CD4-positive, alpha-beta T cell (primary cell): ENCODE data around the gene PPP4R4. TPM values are rescaled to one million over a fixed set of nuclear protein-coding genes. Genes with fewer than 3 reads are reported as not detected.

Source experiments
- ATAC-seq: fragments of 200-7000 bp; cut with Tn5 transposase; one replicate; pipeline ENCODE4 v1.10.0; 2022; ENCODE audit warnings: mild to moderate bottlenecking; ENCODE audit not compliant: poor library complexity
- CTCF ChIA-PET: fragments of 350-600 bp; sonication (Branson Sonifier 250); formaldehyde crosslinking; loops from one replicate; lab custom pipeline; 2021; ENCODE audit warnings: antibody characterized with exemption, inconsistent platforms; lab: Charles Lee
- POLR2A ChIA-PET: fragments of 350-600 bp; sonication (Branson Sonifier 250); formaldehyde crosslinking; loops from one replicate; lab custom pipeline; 2021; ENCODE audit warnings: antibody characterized with exemption, inconsistent platforms; lab: Charles Lee
- DNase-seq, 14 experiments: peaks; one replicate each; pipeline ENCODE4 v3.0.0-alpha.2; 2013 to 2020; ENCODE audit warnings: mixed read lengths in 2 of 14
- H3K27ac ChIP-seq, 2 donors: one replicate each; pipeline versions ENCODE4 v1.5.1 to v1.7.0; 2013; ENCODE audit warnings: low read length in 2 of 2, low read depth in 1 of 2, mild to moderate bottlenecking in 1 of 2
- H3K27me3 ChIP-seq, 2 experiments: 1 replicate in 1 of 2; 2 replicates in 1 of 2; pipeline versions ENCODE4 v1.6.1 to v1.7.0; 2013; ENCODE audit warnings: low read length in 2 of 2, control low read depth in 1 of 2, mild to moderate bottlenecking in 1 of 2, moderate library complexity in 1 of 2; ENCODE audit not compliant: insufficient read depth in 2 of 2, control insufficient read depth in 1 of 2
- H3K36me3 ChIP-seq: one replicate; pipeline ENCODE4 v1.6.1; 2013; ENCODE audit warnings: low read length, control low read depth; ENCODE audit not compliant: insufficient read depth
- H3K4me1 ChIP-seq: one replicate; pipeline ENCODE4 v1.6.1; 2013; ENCODE audit warnings: low read length, control low read depth; ENCODE audit not compliant: insufficient read depth
- H3K4me3 ChIP-seq: one replicate; pipeline ENCODE4 v1.5.1; 2013; ENCODE audit warnings: mild to moderate bottlenecking, low read length, moderate library complexity
- H3K9me3 ChIP-seq, 2 experiments: 1 replicate in 1 of 2; 2 replicates in 1 of 2; pipeline versions ENCODE4 v1.6.1 to v1.7.0; 2013; ENCODE audit warnings: low read length in 2 of 2, mild to moderate bottlenecking in 2 of 2, control low read depth in 1 of 2, moderate library complexity in 1 of 2; ENCODE audit not compliant: control insufficient read depth in 1 of 2, insufficient read depth in 1 of 2
- H3K27ac Mint-ChIP-seq: one replicate; pipeline ENCODE4 v1.8.0; 2020; ENCODE audit warnings: mixed read lengths
- H3K27me3 Mint-ChIP-seq: one replicate; pipeline ENCODE4 v1.8.0; 2021; ENCODE audit warnings: mixed read lengths
- H3K36me3 Mint-ChIP-seq: one replicate; pipeline ENCODE4 v1.8.0; 2021; ENCODE audit warnings: low read depth, mixed read lengths
- H3K4me1 Mint-ChIP-seq: one replicate; pipeline ENCODE4 v1.8.0; 2021; ENCODE audit warnings: low read depth, mixed read lengths
- H3K4me3 Mint-ChIP-seq: one replicate; pipeline ENCODE4 v1.8.0; 2020; ENCODE audit warnings: mild to moderate bottlenecking, mixed read lengths
- H3K9me3 Mint-ChIP-seq: one replicate; pipeline ENCODE4 v1.8.0; 2020; ENCODE audit warnings: mixed read lengths
- intact Hi-C, 2 experiments: fragments of 100-400 bp; cut with DNase I in 1 of 2; cut with micrococcal nuclease in 1 of 2; formaldehyde crosslinking; loops; one replicate each; pipeline versions ENCODE4 v1.15.1 to v1.9.0; 2023 to 2025; cut with DNase I, micrococcal nuclease
- total RNA-seq, 174 experiments: library from RNA in 2 of 174; stranded (reverse) in 2 of 174; gene quantifications; one replicate each; pipeline ENCODE4 v1.2.3 and lab custom pipeline; 2021 to 2026
- TF ChIP-seq, protein P1 (sequence below): fragments of 200-600 bp; IDR thresholded peaks from one replicate; pipeline ENCODE4 v1.8.0; 2022; ENCODE audit warnings: antibody characterized with exemption, mild to moderate bottlenecking

Gene PPP4R4
- total RNA-seq, 2 experiments from 2014 or later: 3.5 to 4.3 TPM

DNA sequence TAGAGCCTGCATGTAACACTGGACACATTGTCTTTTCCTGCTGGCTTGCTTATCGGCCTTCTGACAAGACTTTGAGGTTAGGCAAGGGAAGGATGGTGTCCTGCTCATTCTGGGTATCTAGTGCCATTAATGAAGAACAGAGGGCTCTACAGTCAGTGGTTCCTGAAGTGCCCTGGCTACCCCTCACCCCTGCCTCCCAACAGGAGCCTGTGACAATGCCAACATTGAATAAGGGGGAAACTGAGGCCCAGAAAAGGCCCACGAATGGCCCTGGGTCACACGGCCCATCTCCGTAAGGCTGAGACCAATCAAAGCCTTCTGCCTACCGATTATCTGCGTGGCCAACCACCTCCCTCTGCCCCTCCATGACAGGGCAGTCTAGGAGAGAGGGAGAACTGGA, 46.8 kb upstream of the PPP4R4 start:
- Mint-ChIP-seq H3K27me3 (no peaks in the 10 kb centered on the region), H3K36me3 (peaks cover 4% of the 10 kb centered on the region), H3K4me3 (no peak overlapping the region), H3K27ac (no peak overlapping the region), H3K9me3 (no peaks in the 10 kb centered on the region), H3K4me1 (peaks cover 20% of the 10 kb centered on the region)
- Histone ChIP-seq H3K27me3 (no peaks in the 10 kb centered on the region), H3K4me3 (no peak overlapping the region), H3K27ac (no peak overlapping the region), H3K9me3 (peaks cover 0 to 4% of the 10 kb centered on the region in 2 experiments), H3K36me3 (no peaks in the 10 kb centered on the region), H3K4me1 (peaks cover 18% of the 10 kb centered on the region)
- TF ChIP-seq, protein P1, sequence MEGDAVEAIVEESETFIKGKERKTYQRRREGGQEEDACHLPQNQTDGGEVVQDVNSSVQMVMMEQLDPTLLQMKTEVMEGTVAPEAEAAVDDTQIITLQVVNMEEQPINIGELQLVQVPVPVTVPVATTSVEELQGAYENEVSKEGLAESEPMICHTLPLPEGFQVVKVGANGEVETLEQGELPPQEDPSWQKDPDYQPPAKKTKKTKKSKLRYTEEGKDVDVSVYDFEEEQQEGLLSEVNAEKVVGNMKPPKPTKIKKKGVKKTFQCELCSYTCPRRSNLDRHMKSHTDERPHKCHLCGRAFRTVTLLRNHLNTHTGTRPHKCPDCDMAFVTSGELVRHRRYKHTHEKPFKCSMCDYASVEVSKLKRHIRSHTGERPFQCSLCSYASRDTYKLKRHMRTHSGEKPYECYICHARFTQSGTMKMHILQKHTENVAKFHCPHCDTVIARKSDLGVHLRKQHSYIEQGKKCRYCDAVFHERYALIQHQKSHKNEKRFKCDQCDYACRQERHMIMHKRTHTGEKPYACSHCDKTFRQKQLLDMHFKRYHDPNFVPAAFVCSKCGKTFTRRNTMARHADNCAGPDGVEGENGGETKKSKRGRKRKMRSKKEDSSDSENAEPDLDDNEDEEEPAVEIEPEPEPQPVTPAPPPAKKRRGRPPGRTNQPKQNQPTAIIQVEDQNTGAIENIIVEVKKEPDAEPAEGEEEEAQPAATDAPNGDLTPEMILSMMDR: no peak
- DNase-seq (no peak), ATAC-seq (no peak)
- ChIA-PET POLR2A (no interaction called here), CTCF (no interaction called here)
- intact Hi-C loops: no loop called here

DNA sequence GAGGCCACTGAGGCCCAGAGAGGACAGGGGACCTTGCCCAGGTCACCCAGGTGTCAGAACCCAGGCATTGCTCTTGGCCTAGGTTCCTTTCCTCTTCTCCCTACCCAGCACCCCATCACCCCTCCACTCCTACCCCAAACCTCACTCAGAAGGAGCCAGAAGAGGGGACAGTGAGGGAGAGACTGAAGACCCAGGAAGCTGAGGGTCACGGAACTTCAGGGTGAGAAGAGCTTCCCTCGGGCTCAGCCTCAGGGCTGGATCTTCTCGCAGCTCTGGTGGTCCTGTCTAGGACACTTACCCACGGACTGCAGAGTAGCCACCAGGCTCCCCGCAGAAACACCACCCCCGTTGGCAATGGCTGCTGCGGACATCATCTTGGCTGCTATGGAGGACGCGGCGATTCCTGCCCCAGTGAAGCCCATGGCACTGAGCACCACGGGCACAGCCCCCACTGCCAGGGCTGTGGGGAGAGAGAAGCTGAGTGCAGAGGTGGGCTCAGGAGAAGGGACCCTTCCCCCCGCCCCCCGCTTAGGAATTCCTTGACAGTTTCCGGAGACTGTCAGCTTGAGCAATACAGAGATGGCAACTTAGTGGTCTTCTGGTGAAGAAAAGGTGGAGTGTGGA, 45.8 kb upstream of the PPP4R4 start:
- peaks cover 20% of the 10 kb centered on the region for H3K4me1 Mint-ChIP-seq
- H3K9me3 Mint-ChIP-seq: no peaks in the 10 kb centered on the region
- no peak for ATAC-seq
- Histone ChIP-seq H3K36me3 (no peaks in the 10 kb centered on the region), H3K4me1 (peaks cover 18% of the 10 kb centered on the region), H3K27me3 (no peaks in the 10 kb centered on the region), H3K4me3 (no peak overlapping the region), H3K27ac (peak overlapping the region in 1 of 2 donors; percentile 16), H3K9me3 (no peaks in the 10 kb centered on the region)
- H3K4me3 Mint-ChIP-seq: peak overlapping the region; percentile 88
- H3K27ac Mint-ChIP-seq: peak overlapping the region; percentile 45
- TF ChIP-seq, protein P1: no peak
- H3K27me3 Mint-ChIP-seq: no peaks in the 10 kb centered on the region
- CTCF ChIA-PET: interaction anchor here (0.7 to 1.7 kb wide), 3 partner anchors 52 to 188 kb away, joined by 3 to 4 read pairs (median 3); no protein-coding TSS in a partner anchor
- intact Hi-C loops: loop anchor here in 1 of 2 experiments (2.0 kb wide), 1 partner anchor 46 kb away; no protein-coding TSS in a partner anchor
- POLR2A ChIA-PET: interaction anchor here (1.2 to 4.7 kb wide), 3 partner anchors 30 to 48 kb away, joined by 4 to 33 read pairs (median 9); partner anchors contain the start of genes DDX24, IFI27L1 and PPP4R4
- peak in 1 of 14 experiments; percentile 25 for DNase-seq
- H3K36me3 Mint-ChIP-seq: peaks cover 4% of the 10 kb centered on the region

GRCh38 chr14:94129111-94129757, 44.9 kb upstream of the PPP4R4 start, which contains the start of gene IFI27L2:
Gene IFI27L2, minus strand, starts transcription at chr14:94129604. Its CDS starts 40 bp downstream, at chr14:94129564.
- Histone ChIP-seq H3K27ac (peak within 1 kb of the TSS in 1 of 2 donors; percentile 19), H3K36me3 (no peaks in the 10 kb centered on the region), H3K9me3 (no peaks in the 10 kb centered on the region), H3K4me3 (peak within 1 kb of the TSS; percentile 73), H3K27me3 (no peaks in the 10 kb centered on the region), H3K4me1 (peaks cover 18% of the 10 kb centered on the region)
- ATAC-seq (peak; percentile 93), DNase-seq (peak; percentile 27 to 84 (median 51))
- TF ChIP-seq, protein P1: peak; percentile 41
- peaks cover 20% of the 10 kb centered on the region for H3K4me1 Mint-ChIP-seq
- H3K27ac Mint-ChIP-seq: peak within 1 kb of the TSS; percentile 45
- no peaks in the 10 kb centered on the region for H3K9me3 Mint-ChIP-seq
- peak within 1 kb of the TSS; percentile 88 for H3K4me3 Mint-ChIP-seq
- peaks cover 4% of the 10 kb centered on the region for H3K36me3 Mint-ChIP-seq
- no peaks in the 10 kb centered on the region for H3K27me3 Mint-ChIP-seq
- ChIA-PET POLR2A (interaction anchor here (1.1 to 4.7 kb wide), 4 partner anchors 29 to 53 kb away, joined by 4 to 33 read pairs (median 6); partner anchors contain the start of genes DDX24, IFI27L1 and PPP4R4), CTCF (interaction anchor here (0.7 to 1.7 kb wide), 7 partner anchors 44 to 189 kb away, joined by 3 to 4 read pairs (median 3); partner anchors contain the start of gene PPP4R4)
- intact Hi-C loops: loop anchor here in 1 of 2 experiments (2.0 kb wide), 1 partner anchor 46 kb away; no protein-coding TSS in a partner anchor
